Measurements from ENCODE around the gene CT83.

CT83 gene

GRCh38 chrX:116462822-116463221, at the start of gene CT83:
CT83 (minus strand) TSS chrX:116462976; CDS start chrX:116462856, 120 bp downstream.
- DNase-seq, result no peak

GRCh38 chrX:116499780-116500179, 37.0 kb upstream of the CT83 start:
- no peak for DNase-seq

- no peak for DNase-seq
Observed at GRCh38 chrX:116493271-116493670, 30.5 kb upstream of the CT83 start.

- no peak for DNase-seq
Observed at GRCh38 chrX:116490104-116490503, 27.3 kb upstream of the CT83 start.

- no peak for DNase-seq
Observed at GRCh38 chrX:116480059-116480458, 17.3 kb upstream of the CT83 start.

GRCh38 chrX:116449156-116449555, 13.6 kb downstream of the CT83 start:
- no peak for DNase-seq

GRCh38 chrX:116436358-116436816, 26.4 kb downstream of the CT83 start, which contains the start of gene SLC6A14:
SLC6A14 (plus strand) TSS chrX:116436606; CDS start chrX:116436710, 104 bp downstream.
- no peak for DNase-seq

- DNase-seq, result no peak
Observed at GRCh38 chrX:116435597-116435996, 27.2 kb downstream of the CT83 start.

GRCh38 chrX:116427978-116428377, 34.8 kb downstream of the CT83 start:
- DNase-seq, result no peak

GRCh38 chrX:116417968-116418367, 44.8 kb downstream of the CT83 start:
- no peak for DNase-seq

GRCh38 chrX:116417214-116417613, 45.6 kb downstream of the CT83 start:
- no peak for DNase-seq

- DNase-seq, result no peak
Observed at GRCh38 chrX:116413273-116413672, 49.5 kb downstream of the CT83 start.

Data from activated CD4-positive, alpha-beta T cell treated with anti-CD3 and anti-CD28 coated beads, Interleukin-2, amount 50 U/mL, for 4 hours (primary cell).